OCI-LY3 (cell line): ENCODE results near the gene KXD1.
"Not testable (repeated sequence)": the region's sequence is repeated elsewhere in the genome, so short reads cannot be mapped to it uniquely, and the experiment has no call there.

Source experiments
- H2AFZ ChIP-seq: fragments of 200-600, 300-600 bp; shearing (Covaris generic); 2 replicates; pipeline ENCODE4 v1.6.0; 2014; ENCODE audit warnings: antibody characterized with exemption, low read depth, low read length
- H3K27ac ChIP-seq: fragments of 200-600, 300-600 bp; sonication (generic); 2 replicates; pipeline ENCODE4 v1.5.1; 2014; ENCODE audit warnings: mild to moderate bottlenecking, low read length, moderate library complexity, mixed read lengths
- H3K27me3 ChIP-seq: fragments of 200-600, 300-600 bp; sonication (generic); 2 replicates; pipeline ENCODE4 v1.6.1; 2014; ENCODE audit warnings: low read depth, low read length, mixed read lengths
- H3K36me3 ChIP-seq: fragments of 200-600, 300-600 bp; sonication (generic); replicated peaks from 2 replicates; pipeline ENCODE3; 2014; ENCODE audit warnings: low read depth, low read length, mixed read lengths
- H3K4me1 ChIP-seq: fragments of 300-600, 200-600 bp; sonication (generic); 2 replicates; pipeline ENCODE4 v1.6.1; 2014; ENCODE audit warnings: low read length, mixed read lengths
- H3K4me2 ChIP-seq: fragments of 200-600, 300-600 bp; sonication (generic); 2 replicates; pipeline ENCODE4 v1.6.1; 2014; ENCODE audit warnings: low read length, mixed read lengths
- H3K4me3 ChIP-seq: fragments of 300-600, 200-600 bp; sonication (generic); 2 replicates; pipeline ENCODE4 v1.5.1; 2014; ENCODE audit warnings: antibody characterized with exemption, mild to moderate bottlenecking, low read length, moderate library complexity
- H3K79me2 ChIP-seq: fragments of 300-600, 200-600 bp; shearing (Covaris generic); 2 replicates; pipeline ENCODE4 v1.6.1; 2014; ENCODE audit warnings: mild to moderate bottlenecking, low read length, mixed read lengths
- H3K9ac ChIP-seq: fragments of 300-600, 200-600 bp; shearing (Covaris generic); 2 replicates; pipeline ENCODE4 v1.6.0; 2014; ENCODE audit warnings: mild to moderate bottlenecking, low read length, moderate library complexity
- H3K9me3 ChIP-seq: fragments of 200-600, 300-600 bp; shearing (Covaris generic); 2 replicates; pipeline ENCODE4 v1.6.1; 2014; ENCODE audit warnings: low read length, mixed read lengths; ENCODE audit not compliant: insufficient read depth
- H4K20me1 ChIP-seq: fragments of 200-600, 300-600 bp; sonication (generic); 2 replicates; pipeline ENCODE4 v1.6.1; 2016; ENCODE audit warnings: low read length, mixed read lengths; ENCODE audit not compliant: insufficient read depth
- EZH2phosphoT487 ChIP-seq: fragments of 200-600 bp; shearing (Covaris generic); IDR thresholded peaks from 2 replicates; pipeline ENCODE4 v1.6.1; 2018; ENCODE audit warnings: antibody characterized with exemption, mixed run types, low read depth
- TF ChIP-seq, protein P1 (sequence below): fragments of 200-600, 300-600 bp; sonication (generic); IDR thresholded peaks from 2 replicates; pipeline ENCODE4 v1.5.1; 2014; ENCODE audit warnings: antibody characterized with exemption, low read length, low read depth

Gene KXD1

DNA sequence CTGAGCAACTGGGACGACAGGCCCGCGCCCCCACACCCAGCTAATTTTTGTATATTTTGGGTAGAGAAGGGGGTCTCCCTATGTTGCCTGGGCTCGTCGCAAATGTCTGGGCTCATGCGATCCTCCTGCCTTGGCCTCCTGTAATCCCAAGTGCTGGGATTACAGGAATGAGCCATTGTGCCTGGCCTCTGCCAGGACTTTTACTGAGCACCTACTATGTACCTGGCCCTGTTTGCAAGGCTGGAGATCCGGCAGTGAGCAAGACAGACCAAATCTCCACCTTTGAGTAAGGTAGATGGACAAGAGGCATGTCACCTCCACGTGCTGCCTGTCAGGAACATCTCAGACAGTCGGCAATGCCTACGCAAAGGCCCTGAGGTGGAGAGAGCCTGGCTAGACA, 21.2 kb upstream of the KXD1 start:
- no peak overlapping the region for H3K4me2 ChIP-seq
- H4K20me1 ChIP-seq: peaks cover 5% of the 10 kb centered on the region; the same call in 1 of the 2 replicates
- no peak for TF ChIP-seq EZH2phosphoT487
- TF ChIP-seq, protein P1, sequence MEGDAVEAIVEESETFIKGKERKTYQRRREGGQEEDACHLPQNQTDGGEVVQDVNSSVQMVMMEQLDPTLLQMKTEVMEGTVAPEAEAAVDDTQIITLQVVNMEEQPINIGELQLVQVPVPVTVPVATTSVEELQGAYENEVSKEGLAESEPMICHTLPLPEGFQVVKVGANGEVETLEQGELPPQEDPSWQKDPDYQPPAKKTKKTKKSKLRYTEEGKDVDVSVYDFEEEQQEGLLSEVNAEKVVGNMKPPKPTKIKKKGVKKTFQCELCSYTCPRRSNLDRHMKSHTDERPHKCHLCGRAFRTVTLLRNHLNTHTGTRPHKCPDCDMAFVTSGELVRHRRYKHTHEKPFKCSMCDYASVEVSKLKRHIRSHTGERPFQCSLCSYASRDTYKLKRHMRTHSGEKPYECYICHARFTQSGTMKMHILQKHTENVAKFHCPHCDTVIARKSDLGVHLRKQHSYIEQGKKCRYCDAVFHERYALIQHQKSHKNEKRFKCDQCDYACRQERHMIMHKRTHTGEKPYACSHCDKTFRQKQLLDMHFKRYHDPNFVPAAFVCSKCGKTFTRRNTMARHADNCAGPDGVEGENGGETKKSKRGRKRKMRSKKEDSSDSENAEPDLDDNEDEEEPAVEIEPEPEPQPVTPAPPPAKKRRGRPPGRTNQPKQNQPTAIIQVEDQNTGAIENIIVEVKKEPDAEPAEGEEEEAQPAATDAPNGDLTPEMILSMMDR: no peak
- H3K4me3 ChIP-seq: no peak overlapping the region
- H3K79me2 ChIP-seq: peaks cover 5% of the 10 kb centered on the region; the same call in 1 of the 2 replicates
- no peak overlapping the region for H2AFZ ChIP-seq
- peaks cover 66% of the 10 kb centered on the region for H3K36me3 ChIP-seq
- H3K27ac ChIP-seq: no peak overlapping the region
- H3K9me3 ChIP-seq: no peaks in the 10 kb centered on the region
- H3K4me1 ChIP-seq: no peaks in the 10 kb centered on the region
- no peak overlapping the region for H3K9ac ChIP-seq
- H3K27me3 ChIP-seq: no peaks in the 10 kb centered on the region

DNA sequence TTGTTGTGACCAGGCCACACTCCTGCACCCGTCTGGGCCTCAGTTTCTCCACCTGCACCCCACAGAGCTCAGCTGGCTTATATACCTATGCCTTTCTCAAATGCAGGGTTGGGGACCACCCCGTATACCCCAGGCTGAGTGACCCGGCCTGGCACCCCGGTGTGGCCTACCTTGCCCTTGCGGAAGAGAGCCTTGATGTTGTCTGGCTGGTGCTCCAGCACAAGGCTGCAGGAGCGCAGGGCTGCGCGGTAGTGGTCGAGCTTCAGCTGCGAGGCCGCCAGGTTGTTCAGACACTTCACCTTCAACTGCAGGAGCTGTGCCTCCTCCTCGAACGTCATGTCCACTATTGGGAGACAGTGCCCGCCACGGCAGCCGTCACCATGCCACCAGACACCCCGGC, 20.2 kb upstream of the KXD1 start:
- Histone ChIP-seq H3K36me3 (peaks cover 60% of the 10 kb centered on the region), H3K27me3 (no peaks in the 10 kb centered on the region)
- TF ChIP-seq, protein P1: no peak
- TF ChIP-seq EZH2phosphoT487: no peak

DNA sequence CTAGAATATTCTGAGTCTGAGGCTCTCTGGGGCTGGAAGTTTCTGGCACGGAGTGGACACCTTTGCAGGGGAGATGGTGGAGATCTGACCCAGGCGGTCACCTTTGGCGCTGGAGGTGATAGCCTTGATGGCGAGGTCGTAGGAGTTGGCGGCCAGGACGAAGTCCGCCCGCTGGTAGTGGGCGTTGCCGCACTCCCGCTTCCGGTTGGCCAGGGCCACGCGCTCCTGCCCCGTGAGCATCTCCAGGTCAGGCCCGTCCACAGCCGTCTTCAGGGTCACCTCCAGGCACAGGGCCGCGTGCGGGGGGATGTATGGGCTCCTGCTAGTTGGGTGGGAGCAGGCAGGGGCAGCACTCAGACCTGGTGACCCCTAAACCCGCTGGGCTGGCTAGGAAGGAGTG, 19.6 kb upstream of the KXD1 start:
- TF ChIP-seq, protein P1: no peak
- no peak for TF ChIP-seq EZH2phosphoT487
- H3K27me3 ChIP-seq: no peaks in the 10 kb centered on the region
- no peaks in the 10 kb centered on the region for H3K9me3 ChIP-seq
- H3K36me3 ChIP-seq: peaks cover 53% of the 10 kb centered on the region
- H2AFZ ChIP-seq: no peak overlapping the region
- H3K79me2 ChIP-seq: peaks cover 20% of the 10 kb centered on the region
- H3K4me3 ChIP-seq: no peak overlapping the region
- no peak overlapping the region for H3K27ac ChIP-seq
- no peak overlapping the region for H3K4me2 ChIP-seq
- peaks cover under 1% of the 10 kb centered on the region; the same call in 1 of the 2 replicates for H4K20me1 ChIP-seq
- H3K9ac ChIP-seq: no peak overlapping the region
- peaks cover 8% of the 10 kb centered on the region for H3K4me1 ChIP-seq

More for the DNA sequence above, 20.2 kb upstream of the KXD1 start:
- H3K9ac ChIP-seq: no peak overlapping the region
- peaks cover 5% of the 10 kb centered on the region; the same call in 1 of the 2 replicates for H4K20me1 ChIP-seq
- H3K4me2 ChIP-seq: no peak overlapping the region
- H3K79me2 ChIP-seq: peaks cover 14% of the 10 kb centered on the region
- no peaks in the 10 kb centered on the region for H3K9me3 ChIP-seq
- H3K4me3 ChIP-seq: no peak overlapping the region
- peaks cover 7% of the 10 kb centered on the region for H3K4me1 ChIP-seq
- no peak overlapping the region for H2AFZ ChIP-seq
- no peak overlapping the region for H3K27ac ChIP-seq

DNA sequence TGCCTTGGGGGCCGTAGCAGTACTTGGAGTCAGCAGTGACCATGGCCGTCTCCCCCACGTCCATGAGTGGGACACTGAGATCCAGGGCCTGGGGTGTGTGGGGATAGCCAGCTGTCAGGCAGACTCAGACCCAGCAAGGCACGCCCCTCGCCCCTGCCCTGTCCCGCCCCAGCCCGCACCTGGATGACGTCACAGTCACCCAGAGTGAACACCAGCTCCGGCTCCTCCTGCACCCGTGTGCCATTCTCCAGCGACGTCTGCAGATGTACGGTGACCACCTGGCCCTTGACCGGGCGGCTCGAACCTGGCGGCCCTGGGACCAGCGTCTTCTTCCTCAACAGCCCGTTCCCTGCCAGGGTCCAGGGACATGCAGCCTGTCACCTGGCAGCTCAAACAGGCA, 18.3 kb upstream of the KXD1 start:
- Histone ChIP-seq H3K4me3 (no peak overlapping the region), H3K79me2 (peaks cover 20% of the 10 kb centered on the region), H3K36me3 (peaks cover 52% of the 10 kb centered on the region), H3K27ac (no peak overlapping the region), H2AFZ (no peak overlapping the region), H3K27me3 (no peaks in the 10 kb centered on the region), H3K4me2 (no peak overlapping the region), H4K20me1 (no peaks in the 10 kb centered on the region; the same call in 1 of the 2 replicates), H3K9me3 (no peaks in the 10 kb centered on the region), H3K4me1 (peaks cover 12% of the 10 kb centered on the region), H3K9ac (no peak overlapping the region)
- TF ChIP-seq, protein P1: no peak
- TF ChIP-seq EZH2phosphoT487: no peak

DNA sequence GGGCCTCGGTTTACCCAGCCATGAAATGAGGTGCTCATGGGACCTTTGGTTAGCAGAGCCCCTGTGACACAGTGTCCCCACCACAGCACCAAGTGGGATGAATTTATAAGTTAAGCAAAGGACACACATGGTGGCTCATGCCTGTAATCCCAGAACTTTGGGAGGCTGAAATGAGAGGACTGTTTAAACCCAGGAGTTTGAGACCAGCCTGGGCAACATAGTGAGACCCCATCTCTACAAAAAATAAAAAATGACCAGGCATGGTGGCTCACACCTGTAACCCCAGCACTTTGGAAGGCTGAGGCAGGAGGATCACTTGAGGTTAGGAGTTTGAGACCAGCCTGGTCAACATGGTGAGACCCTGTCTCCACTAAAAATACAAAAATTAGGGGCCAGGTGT, 17.5 kb upstream of the KXD1 start:
- H3K27ac ChIP-seq, H3K4me2 ChIP-seq: not testable (repeated sequence)
- peaks cover 50% of the 10 kb centered on the region for H3K36me3 ChIP-seq

More for the DNA sequence above, 17.5 kb upstream of the KXD1 start:
- Histone ChIP-seq H3K79me2 (peaks cover 20% of the 10 kb centered on the region), H3K4me1 (peaks cover 15% of the 10 kb centered on the region)
- not testable (repeated sequence) for H3K27me3 ChIP-seq, H3K4me3 ChIP-seq, H4K20me1 ChIP-seq, H3K9me3 ChIP-seq, H2AFZ ChIP-seq, H3K9ac ChIP-seq
